Measurements from ENCODE around the gene PCLAF. TPM values are rescaled to one million over a fixed set of nuclear protein-coding genes. Genes with fewer than 3 reads are reported as not detected.
A peak's percentile ranks its signal among the peaks of the same experiment; 100 is the strongest.
"Not testable (repeated sequence)": the region's sequence is repeated elsewhere in the genome, so short reads cannot be mapped to it uniquely, and the experiment has no call there.

Gene PCLAF
- total RNA-seq, 4 donors from 2014 or later, result 4.2 to 41.4 (median 23.1) TPM

DNA sequence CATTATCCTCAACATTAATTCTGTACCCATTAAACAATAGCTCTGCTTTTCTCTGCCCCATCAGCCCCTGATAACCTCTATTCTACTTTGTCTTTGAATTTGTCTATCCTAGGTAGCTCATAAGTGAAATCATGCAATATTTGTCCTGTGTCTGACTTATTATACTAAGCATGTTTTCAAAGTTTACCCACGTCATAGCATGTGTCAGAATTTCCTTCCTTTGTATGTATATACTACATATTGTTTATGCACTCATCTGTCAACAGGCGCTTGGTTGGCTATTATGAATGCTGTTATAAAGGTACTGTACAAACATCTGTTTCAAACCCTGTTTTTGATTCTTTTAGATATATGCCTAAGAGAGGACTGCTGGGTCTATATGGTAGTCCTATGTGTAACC is 43.5 kb downstream of the PCLAF start:
- Histone ChIP-seq H3K9me3 (no peaks in the 10 kb centered on the region), H3K36me3 (peaks cover 0 to 17% (median 0%) of the 10 kb centered on the region in 3 donors), H3K27me3 (no peaks in the 10 kb centered on the region), H3K4me3 (no peak overlapping the region), H3K4me1 (peaks cover 0 to 15% (median 0%) of the 10 kb centered on the region in 3 donors), H3K27ac (no peak overlapping the region)
- TF ChIP-seq, protein P1, sequence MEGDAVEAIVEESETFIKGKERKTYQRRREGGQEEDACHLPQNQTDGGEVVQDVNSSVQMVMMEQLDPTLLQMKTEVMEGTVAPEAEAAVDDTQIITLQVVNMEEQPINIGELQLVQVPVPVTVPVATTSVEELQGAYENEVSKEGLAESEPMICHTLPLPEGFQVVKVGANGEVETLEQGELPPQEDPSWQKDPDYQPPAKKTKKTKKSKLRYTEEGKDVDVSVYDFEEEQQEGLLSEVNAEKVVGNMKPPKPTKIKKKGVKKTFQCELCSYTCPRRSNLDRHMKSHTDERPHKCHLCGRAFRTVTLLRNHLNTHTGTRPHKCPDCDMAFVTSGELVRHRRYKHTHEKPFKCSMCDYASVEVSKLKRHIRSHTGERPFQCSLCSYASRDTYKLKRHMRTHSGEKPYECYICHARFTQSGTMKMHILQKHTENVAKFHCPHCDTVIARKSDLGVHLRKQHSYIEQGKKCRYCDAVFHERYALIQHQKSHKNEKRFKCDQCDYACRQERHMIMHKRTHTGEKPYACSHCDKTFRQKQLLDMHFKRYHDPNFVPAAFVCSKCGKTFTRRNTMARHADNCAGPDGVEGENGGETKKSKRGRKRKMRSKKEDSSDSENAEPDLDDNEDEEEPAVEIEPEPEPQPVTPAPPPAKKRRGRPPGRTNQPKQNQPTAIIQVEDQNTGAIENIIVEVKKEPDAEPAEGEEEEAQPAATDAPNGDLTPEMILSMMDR (IDR thresholded peaks at IDR 0.05), result no peak
- TF ChIP-seq POLR2A (IDR thresholded peaks at IDR 0.05), result no peak
- DNase-seq, result no peak
- 76 to 90% methylated on average over 2 of the region's 2 CpGs for WGBS, 2 donors
- intact Hi-C loops (cut with DNase I), result no loop called here

DNA sequence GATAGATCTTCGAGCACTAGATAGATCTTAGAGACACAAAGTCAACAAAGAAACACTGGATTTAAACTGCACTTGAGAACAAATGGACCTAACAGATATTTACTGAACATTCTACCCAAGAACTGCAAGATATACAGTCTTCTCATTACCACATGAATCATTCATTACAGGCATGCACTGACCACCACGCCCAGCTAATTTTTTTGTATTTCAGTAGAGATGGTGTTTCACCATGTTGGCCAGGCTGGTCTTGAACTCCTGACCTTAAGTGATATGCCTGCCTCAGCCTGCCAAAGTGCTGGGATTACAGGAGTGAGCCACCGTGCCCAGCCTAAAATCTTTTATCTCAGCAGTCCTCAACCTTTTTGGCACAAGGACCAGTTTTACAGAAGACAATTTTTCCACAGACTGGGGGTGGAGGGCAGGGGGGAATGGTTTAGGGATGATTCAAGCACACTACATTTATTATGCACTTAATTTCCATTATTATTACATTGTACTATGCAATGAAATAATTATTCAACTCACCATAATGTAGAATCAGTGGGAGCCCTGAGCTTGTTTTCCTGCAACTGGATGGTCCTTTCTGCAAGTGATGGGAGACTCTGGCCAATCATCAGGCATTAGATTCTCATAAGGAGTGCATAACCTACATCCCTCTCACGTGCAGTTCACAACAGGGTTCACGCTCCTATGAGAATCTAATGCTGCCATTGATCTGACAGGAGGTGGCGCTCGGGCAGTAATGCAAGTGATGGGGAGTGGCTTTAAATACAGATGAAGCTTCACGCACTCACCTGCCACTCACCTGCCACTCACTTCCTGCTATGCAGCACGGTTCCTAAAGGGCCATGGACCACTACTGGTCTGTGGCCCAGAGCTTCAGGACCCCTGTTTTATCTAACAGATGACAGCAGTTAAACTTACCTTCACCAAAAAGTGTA is 47.0 kb downstream of the PCLAF start:
- Histone ChIP-seq H3K27me3 (no peaks in the 10 kb centered on the region), H3K36me3 (no peaks in the 10 kb centered on the region), H3K4me3 (no peak overlapping the region), H3K27ac (peak overlapping the region in 1 of 4 donors; percentile 10), H3K4me1 (peaks cover 0 to 15% (median 0%) of the 10 kb centered on the region in 3 donors), H3K9me3 (no peaks in the 10 kb centered on the region)
- no peak for TF ChIP-seq POLR2A (IDR thresholded peaks at IDR 0.05)
- intact Hi-C loops (cut with DNase I), result no loop called here
- no peak for DNase-seq
- 67 to 84% methylated on average over 9 of the region's 9 CpGs for WGBS, 2 donors

DNA sequence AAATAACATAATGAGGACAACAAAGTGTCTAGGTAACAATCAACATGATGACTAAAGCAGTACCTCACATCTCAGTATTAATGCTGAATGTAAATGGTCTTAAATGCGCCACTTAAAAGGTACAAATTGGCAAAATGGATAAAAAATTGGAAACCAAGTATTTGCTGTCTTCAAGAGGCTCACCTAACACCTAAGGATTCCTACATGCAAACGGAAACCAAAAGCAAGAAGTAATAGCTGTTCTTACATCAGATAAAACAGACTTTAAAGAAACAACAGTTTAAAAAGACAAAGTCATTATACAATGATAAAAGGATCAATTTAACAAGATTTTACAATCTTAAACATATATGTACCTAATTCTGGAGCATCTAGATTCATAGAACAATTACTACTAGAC is 47.7 kb downstream of the PCLAF start:
- WGBS, 2 donors, result 88 to 89% methylated on average over 2 of the region's 2 CpGs
- Histone ChIP-seq H3K36me3 (no peaks in the 10 kb centered on the region), H3K9me3 (no peaks in the 10 kb centered on the region), H3K27ac (peak overlapping the region in 1 of 4 donors; percentile 10), H3K4me1 (peaks cover 0 to 15% (median 0%) of the 10 kb centered on the region in 3 donors), H3K4me3 (no peak overlapping the region), H3K27me3 (no peaks in the 10 kb centered on the region)
- no peak for DNase-seq
- intact Hi-C loops (cut with DNase I), result no loop called here
- TF ChIP-seq, protein P1 (IDR thresholded peaks at IDR 0.05), result no peak
- TF ChIP-seq POLR2A (IDR thresholded peaks at IDR 0.05), result no peak

DNA sequence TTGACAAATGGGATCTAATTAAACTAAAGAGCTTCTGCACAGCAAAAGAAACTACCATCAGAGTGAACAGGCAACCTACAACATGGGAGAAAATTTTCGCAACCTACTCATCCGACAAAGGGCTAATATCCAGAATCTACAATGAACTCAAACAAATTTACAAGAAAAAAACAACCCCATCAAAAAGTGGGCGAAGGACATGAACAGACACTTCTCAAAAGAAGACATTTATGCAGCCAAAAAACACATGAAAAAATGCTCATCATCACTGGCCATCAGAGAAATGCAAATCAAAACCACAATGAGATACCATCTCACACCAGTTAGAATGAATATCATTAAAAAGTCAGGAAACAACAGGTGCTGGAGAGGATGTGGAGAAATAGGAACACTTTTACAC is 49.6 kb downstream of the PCLAF start:
- intact Hi-C loops (cut with DNase I), result not testable (repeated sequence)

DNA sequence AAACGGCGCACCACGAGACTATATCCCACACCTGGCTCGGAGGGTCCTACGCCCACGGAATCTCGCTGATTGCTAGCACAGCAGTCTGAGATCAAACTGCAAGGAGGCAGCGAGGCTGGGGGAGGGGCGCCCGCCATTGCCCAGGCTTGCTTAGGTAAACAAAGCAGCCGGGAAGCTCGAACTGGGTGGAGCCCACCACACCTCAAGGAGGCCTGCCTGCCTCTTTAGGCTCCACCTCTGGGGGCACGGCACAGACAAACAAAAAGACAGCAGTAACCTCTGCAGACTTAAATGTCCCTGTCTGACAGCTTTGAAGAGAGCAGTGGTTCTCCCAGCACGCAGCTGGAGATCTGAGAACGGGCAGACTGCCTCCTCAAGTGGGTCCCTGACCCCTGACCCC is 54.3 kb downstream of the PCLAF start:
- TF ChIP-seq, protein P1 (IDR thresholded peaks at IDR 0.05), result peak in 1 of 6 experiments; percentile 12
- Histone ChIP-seq H3K4me1 (peaks cover 3 to 15% (median 3%) of the 10 kb centered on the region in 3 donors), H3K27ac (peak overlapping the region in 1 of 4 donors; percentile 25), H3K4me3 (peak overlapping the region in 2 of 4 donors; percentile 27 to 31)
- WGBS, 2 donors, result no CpG with 5 or more reads among the region's 15 CpGs
- H3K9me3 ChIP-seq; H3K27me3 ChIP-seq; DNase-seq; H3K36me3 ChIP-seq; intact Hi-C loops (cut with DNase I): not testable (repeated sequence)

More for the DNA sequence above, 49.6 kb downstream of the PCLAF start:
- H3K27me3 ChIP-seq, DNase-seq, H3K4me3 ChIP-seq, H3K27ac ChIP-seq, H3K36me3 ChIP-seq, H3K9me3 ChIP-seq: not testable (repeated sequence)
- H3K4me1 ChIP-seq, result peaks cover 0 to 15% (median 0%) of the 10 kb centered on the region in 3 donors
- no CpG with 5 or more reads among the region's 3 CpGs for WGBS, 2 donors

DNA sequence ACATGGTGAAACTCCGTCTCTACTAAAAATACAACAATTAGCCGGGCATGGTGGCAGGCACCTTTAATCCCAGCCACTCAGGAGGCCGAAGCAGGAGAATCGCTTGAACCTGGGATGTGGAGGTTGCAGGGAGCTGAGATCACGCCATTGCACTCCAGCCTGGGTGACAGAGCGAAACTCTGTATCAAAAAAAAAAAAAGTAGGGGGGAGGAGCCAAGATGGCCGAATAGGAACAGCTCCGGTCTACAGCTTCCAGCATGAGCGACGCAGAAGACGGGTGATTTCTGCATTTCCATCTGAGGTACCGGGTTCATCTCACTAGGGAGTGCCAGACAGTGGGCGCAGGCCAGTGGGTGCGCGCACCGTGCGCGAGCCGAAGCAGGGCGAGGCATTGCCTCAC is 54.8 kb downstream of the PCLAF start:
- H3K36me3 ChIP-seq; intact Hi-C loops (cut with DNase I); H3K9me3 ChIP-seq; H3K27me3 ChIP-seq; DNase-seq: not testable (repeated sequence)
- WGBS, 2 donors, result 57 to 87% methylated on average over 7 to 10 of the region's 20 CpGs
- Histone ChIP-seq H3K27ac (peak overlapping the region; percentile 52 to 76 (median 68)), H3K4me3 (peak overlapping the region; percentile 11 to 47 (median 29)), H3K4me1 (peaks cover 3 to 15% (median 3%) of the 10 kb centered on the region in 3 donors)

Data from esophagus squamous epithelium (tissue), 5 donors.